Superior temporal gyrus (tissue), 1 donor: ENCODE measurements around the gene COMMD10.

Experiments
- DNase-seq: peaks from one replicate; pipeline ENCODE4 v3.0.0-alpha.2; 2016; ENCODE audit errors: extremely low spot score

COMMD10 gene

DNA sequence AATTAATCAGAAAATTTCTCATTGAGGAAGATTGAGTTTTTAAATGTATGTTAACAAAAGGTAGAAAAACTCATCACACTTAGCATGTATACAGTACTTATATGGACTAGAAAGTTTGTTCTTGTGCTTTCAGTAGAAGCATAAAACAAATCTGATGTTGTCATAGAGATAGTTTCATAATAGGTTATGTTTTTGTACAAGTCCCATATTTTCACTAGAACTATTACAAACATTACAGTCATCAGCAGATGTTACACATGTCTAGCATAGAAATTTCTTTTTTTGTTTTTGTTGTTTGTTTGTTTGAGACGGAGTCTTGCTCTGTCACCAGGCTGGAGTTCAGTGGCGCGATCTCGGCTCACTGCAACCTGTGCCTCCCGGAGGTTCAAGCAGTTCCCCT is 131.4 kb downstream of the COMMD10 start:
- no peak for DNase-seq

DNA sequence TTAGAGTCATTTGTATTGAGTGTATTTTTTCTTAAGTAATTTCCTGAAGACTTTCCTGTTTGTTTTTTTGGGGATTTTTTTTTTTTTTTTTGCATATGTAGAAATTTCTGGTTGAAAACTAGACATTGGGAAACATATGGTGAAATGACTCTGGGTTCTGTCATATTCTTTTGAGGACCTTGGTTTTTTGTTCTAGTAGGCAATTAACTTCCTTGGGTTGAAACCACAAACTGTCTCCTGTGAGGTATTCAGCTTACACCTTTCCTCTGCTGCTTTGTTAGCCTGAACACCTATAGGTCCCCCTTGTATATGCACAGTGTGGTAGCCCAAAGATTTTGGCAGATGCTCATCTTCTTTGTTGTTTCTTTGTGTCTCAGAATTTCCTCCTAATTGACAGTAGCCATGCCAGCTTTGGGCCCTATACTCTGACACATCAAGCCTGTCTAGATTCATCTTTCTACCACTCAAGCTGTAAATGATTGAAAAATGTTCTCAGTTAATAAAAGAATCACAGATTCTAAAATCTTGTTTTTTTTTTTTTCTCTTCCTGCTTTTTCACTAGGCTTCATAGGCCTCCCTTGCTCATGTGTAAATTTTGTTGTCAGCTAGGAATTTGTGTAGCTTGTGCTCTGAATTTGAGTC is 140.6 kb downstream of the COMMD10 start:
- DNase-seq = no peak

DNA sequence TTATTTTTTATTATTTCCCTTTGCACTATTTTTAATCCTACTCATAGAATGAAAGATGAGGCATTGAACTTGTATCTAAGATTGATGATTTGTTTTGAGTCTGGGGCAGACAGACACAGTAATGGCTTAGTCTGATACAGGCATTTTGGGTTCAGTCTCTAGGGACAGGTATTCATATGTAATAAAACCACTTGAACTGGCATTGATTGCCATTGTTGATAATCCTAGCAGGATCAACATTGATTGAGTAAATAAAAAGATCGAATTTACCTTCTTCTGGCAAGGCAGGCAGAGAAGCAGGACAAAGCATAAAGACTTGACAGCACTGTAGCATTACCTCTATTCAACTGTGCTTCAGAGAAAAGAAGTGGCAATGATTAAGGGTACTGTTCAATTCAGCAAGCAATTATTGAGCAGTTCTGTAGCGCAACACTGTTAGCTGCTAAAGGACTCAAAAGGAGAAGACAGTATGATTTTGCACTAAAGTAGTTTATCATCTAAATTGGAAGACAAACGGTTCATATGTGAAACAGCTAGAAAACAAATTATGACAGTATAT is 144.4 kb downstream of the COMMD10 start:
- no peak for DNase-seq

DNA sequence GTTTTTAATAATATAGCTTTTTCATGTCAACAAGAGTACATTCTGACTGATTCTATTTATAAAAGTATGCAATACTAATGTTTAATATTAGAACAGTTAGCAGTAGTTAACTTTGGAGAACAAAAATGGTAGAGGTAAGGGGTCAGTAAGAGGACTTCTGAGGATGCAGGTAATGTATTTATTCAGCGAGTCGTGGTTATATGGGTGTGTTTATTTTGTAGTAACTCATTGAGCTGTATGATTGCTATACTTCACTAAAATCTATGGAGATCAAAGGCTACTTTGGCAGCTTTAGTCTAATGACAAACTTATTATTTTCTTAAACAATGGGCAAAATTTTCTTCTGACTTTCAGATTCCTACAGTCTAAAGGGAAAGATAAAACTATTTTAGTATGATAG is 146.5 kb downstream of the COMMD10 start:
- no peak for DNase-seq

DNA sequence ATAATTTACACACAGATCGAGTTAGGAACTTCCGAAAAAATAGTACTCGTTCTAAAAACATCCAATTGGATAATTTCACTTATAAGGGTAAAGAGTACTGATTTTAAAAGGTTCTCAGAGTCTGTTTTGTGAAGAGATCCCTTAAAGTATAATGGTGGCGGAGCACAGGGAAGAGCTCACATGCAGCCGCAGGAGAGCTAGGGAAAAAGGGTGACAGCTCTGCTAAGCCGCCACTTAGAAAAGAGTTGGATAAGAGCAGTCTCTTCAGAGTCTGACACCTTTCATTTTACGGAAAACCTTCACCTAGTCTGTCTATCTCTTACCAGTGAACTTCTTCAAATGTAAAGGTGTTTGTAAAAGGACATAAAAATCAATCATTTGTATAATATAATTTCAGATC is 149.9 kb downstream of the COMMD10 start:
- DNase-seq = no peak

DNA sequence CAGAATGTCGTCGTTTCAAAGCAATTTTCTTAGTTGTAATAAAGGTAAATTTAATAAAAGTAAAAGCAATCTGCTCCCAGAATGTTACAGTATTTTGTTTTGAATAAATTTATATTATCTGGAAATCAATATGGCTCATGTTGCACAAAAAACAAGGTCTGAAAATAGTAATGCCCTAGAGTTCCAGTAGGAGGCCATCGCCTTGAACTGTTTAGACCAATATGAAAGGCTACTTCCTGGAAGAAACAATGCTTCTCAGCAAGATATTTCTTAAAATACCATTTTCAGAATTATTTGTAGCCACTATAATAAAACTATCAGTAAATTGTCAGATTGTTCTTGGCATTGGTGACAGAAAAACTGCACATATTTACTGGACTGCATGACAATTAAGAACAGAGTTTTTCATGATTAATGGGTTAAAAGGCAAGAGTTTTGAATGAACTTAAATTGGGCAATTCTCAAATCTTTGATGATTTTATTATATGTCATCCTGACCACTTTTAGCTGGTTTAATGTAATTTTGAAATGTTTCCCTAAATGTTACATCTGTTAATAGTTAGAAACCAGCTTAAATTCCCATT is 153.2 kb downstream of the COMMD10 start:
- DNase-seq = no peak

DNA sequence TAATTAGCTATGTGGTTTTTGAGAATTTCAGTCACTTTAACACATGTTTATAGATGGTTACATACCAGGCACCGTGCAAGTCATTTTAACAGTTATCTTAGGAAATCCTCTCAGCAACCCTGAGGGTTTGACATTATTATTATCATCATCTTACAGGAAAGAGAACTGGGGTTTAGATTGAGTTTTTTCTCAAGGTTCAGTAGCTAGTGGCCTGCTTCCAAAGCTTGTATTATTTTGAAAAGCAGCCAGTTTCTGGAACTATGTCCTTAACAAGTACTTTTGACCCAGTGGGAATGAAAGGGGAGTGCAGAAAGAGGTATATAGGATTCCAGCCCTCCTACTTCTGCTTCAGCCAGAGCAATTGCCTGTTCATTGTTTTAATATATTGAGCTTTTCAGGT is 157.5 kb downstream of the COMMD10 start:
- no peak for DNase-seq

DNA sequence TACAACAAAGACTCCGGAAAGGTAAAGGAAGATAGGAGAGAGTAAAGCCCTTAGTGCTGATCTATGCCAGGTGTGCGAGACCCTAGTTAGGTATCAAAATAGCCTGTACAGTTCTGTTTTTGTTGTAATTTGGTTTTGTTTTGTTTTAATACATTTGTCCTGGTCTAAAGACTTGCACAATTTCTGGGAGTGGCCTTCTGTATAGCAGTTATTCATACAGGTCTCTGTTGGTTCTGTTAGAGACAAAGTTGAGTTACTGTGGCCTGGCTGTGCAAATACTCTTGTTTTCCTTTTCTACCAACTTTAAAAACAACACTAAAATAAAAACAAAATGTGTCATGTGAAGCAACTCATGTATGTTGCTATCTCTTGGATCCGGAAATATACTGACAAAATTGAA is 163.6 kb downstream of the COMMD10 start:
- DNase-seq = no peak

DNA sequence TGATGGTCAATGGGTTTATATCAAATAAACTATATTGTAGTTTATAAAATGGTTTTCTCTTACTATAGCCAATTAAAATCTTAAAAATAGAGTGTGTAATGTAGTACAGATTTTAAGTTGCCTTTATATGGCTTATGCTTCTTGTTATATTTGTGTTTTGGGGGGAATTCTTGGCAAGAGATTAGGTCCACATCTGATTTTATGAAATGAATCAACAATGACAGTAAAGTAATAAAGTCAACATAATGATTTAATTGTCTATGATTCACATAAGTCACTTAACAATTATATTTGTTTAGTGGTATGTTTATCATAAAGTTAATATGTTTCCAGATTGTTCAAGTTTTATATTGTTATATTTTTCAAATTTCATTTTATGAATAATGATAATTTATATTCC is 164.8 kb downstream of the COMMD10 start:
- no peak for DNase-seq

DNA sequence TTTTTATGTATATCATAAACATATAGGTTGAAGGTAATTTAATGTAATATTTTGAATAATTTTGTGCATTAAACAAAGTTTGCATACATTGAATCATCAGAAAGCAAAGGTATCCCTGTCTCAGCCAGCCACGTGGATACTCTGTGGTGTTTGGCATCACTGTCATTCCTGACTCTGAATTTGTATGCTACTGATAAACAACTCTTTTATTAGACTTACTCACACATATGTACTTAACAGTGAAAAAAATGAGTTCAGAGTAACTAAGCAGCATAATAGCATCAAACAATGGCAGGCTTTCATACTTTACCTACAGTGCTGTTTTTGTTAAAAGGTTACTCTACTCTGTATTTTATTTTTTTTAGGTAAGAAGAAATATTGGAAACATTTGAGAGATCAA is 171.9 kb downstream of the COMMD10 start:
- DNase-seq = no peak

DNA sequence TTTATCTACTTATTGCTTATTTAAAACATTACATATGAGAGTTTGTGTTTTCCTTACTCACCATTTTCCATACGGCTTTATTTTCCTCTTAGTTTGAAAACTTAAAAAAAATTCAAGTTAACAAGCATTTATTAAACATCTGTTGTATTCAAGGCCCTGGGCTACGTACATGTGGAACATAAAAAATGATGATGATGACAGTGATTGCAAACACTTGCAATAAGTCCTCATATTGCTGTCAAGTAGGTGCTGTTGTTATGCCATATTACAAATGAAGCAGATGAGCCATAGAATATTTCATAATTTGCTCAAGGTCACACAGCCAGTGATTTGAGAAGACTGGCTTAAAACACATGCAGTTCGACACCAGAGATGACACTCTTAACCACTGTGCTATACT is 180.6 kb downstream of the COMMD10 start:
- DNase-seq = no peak

DNA sequence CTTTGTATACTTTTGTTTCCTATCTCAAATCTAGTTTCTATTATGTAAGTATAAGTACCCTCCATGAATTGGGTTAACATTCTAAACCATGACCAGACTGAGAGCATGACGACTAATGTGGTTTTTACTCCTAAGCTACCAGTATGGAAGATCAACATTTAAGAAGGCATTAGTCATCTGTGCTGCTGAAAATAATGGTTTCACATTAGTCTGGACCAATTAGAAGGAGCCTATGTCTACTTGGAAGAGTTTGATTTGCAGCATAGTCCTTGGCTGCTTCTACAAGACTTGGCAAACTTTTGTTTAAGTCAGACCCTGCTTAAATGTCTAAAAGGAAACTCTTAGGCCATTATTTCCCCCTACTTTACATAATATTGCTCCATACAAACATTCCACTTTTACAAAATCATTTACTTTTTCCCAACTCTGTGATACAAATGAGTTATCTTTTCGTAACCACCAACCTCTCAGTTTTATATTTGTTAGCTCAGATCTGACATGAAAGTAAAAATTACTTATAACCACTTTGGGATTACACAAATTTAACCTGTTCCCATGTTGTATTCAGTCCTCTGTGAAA is 186.7 kb downstream of the COMMD10 start:
- no peak for DNase-seq

DNA sequence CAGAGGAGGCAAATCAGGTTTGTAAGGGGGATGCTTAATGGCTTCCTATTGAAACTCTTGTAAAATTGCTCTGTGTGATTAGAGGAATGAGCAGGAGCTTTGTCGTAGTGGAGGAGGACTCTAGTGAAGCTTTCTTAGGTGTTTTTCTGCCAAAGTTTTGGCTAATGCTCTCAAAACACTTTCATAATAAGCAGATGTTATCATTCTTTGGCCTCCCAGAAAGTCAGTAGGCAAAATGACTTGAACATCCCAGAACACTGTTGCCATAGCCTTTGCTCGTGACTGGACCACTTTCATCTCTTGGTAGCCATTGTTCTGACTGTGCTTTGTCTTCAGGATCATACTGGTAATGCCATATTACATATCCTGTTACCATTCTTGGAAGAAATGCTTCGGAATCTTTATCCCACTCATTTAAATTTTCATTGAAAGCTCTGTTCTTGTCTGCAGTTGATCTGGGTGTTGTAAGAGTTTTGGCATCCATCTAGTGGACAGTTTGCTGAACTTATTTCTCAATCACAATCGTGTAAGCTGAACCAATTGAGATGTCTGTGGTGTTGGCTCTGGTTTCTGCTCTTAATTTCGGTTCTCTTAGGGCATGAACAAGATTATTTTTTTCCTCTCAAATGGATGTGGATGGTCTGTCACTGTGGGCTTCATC is 187.6 kb downstream of the COMMD10 start:
- DNase-seq = no peak

DNA sequence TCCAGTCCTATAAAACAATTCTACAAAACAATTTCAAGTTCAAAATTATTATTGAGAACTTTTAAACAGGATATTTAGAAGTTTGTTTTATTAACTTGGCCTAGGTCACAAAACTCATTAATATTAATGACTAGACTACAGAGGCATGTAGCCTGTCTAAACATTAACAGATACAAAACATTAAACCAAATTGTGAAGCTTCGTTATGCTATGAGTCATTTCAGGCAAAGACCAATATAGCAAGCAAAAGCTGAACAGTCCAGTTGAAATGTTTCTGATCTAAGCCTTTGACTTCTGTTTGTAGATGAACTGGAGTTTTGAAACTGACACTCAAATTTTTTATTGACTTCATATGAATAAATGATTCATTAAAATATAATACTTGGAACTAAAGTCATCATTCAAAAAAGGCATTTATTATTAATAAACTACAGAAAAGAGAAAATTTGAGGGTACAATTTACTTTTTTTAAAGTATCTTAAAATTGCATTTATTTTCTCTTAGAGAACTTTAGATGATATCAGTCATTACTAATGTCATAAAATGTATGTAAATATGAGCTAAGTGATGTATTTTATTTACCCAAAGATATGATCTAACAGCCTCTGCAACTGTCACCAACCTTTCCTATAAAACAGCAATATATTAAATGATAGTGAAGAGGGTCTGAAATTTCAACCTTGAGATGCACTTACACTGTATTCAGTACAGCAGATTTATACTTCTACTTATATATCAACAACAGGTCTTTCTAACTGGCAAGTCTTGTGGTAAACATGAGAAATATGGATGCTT is 188.8 kb downstream of the COMMD10 start:
- DNase-seq = no peak

DNA sequence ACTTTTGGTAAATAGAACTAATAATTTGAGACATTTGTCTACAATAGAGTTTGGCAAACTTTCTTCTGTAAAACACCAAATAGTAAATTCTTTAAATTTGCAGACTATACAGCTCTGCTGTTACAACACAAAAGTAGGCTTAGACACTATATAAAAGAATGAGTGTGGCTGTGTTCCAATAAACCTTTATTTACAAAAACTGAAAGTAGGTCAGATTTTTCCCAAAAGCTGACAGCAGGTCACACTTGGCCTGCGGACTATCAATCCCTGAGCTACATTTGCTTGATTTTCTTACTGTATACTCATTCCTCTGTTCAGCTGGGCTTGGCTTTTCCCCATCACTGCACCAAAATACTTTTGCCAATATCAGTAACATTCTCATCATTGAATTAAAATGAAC is 189.4 kb downstream of the COMMD10 start:
- DNase-seq = no peak

DNA sequence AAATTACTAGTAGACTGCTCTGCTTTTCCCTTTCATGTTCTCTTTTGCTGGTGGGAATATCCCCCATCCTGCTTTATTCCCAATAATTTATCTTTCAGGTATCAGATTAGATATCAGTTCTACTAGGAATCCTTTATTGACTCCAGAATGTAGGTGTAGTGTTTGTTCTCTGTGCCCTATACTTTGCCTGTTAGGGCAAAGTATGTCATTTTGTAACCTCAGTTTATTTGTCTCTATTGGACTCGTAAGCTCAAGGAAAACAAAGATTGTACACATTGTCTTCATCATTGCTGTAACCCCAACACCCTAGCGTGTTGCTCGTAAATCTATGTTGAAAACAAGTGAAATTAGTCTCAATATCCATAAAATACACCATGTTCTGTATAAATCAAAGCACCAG is 190.5 kb downstream of the COMMD10 start:
- DNase-seq = no peak

DNA sequence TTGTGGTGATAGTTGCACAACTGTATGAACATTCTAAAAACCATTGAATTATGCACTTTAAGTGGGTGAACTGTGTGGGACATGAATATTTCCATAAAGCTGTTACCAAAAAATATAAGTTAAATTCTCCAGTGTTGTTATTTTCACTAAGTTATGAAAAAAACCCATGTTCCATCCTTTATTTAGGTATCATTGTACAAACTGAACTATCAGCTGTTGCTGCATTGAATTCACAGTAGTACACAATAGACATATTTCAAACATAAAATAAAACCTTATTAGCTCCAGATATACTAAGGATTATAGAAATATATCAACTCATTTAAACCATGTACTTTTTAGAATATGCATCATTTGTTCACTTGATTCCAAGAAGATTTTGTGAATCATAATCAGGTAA is 192.1 kb downstream of the COMMD10 start:
- DNase-seq = no peak

DNA sequence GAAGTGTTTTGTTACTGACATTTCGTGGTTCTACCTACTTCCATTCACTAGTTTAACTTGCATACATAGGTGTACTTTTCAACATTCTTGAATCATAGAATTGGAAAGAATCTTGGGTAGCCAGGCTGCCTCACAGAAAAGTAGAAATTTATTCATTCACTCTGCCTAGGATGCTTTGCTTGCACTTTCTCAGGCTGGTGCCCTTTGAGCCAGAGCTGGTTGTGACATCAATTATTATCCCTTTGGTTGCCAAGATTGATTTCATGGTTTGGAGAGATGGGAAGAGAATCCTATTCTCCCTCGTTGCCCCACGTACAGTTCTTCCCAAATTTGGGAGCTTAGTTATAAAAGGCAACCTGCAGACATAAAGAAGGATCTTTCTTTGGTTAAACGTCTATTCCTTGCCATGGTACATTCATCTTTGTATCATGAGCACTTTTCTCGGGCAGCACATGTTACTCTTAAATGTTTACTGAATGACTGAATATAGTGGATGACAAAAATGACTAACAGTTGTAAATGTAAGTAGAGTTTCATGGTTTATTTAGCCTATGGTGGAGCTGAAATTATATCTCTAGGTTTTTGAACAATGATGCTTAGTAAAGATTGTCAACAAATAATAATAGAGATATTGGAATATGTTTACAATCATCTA is 195.5 kb downstream of the COMMD10 start:
- DNase-seq = no peak

DNA sequence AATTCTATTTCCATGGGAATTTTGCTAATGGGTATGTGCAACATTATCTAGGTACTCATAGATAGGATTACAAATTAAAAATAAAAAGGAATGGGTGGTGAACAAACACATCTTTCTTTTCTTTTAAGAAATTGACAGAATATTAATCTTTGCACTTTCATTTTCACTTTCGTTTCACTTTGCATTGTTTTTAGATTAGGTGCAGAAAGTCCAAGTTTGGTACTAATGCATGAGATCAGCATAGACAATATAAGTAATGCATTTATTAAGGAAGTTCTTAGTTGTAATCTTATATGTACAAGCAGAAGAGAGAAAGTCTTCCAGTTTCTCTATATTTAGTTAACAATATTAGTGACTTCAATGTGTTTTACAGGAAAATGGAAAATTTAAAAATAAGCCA is 196.5 kb downstream of the COMMD10 start:
- no peak for DNase-seq

DNA sequence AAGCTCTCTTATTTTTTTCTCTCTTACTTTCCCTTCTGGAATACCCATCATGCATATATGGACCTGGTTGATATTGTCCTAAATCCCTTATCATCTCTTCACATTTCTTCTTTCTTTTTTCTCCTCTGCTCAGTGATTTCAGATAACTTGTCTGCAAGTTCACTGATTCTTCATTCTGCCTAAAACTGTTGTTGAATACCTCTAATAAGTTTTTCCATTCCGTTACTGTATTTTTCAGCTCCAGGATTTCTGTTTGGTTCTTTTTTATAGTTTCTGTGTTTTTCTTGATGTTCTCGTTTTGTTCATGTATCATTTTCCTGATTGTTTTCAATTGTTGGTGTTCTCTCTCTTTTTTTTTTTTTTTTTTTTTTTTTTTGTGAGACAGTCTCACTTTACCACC is 203.7 kb downstream of the COMMD10 start:
- no peak for DNase-seq

DNA sequence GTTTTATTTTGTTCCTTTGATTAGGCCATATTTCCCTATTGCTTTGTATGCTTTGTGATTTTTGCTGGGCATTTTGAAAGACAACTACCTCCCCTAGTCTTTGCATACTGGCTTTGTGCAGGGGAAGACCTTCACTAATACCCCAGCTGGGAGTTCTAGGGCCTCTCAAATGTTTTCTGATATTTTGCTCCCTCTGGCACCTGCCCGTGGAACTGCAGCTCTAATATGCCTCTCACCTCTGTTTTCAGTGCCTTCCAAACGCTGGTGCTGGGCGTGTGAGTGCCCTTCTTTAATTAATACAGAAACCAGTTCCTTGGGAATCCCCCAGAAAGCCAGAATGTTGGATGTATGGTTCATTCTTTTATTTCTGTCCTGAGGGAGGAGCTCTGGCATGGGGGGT is 204.5 kb downstream of the COMMD10 start:
- DNase-seq = no peak

DNA sequence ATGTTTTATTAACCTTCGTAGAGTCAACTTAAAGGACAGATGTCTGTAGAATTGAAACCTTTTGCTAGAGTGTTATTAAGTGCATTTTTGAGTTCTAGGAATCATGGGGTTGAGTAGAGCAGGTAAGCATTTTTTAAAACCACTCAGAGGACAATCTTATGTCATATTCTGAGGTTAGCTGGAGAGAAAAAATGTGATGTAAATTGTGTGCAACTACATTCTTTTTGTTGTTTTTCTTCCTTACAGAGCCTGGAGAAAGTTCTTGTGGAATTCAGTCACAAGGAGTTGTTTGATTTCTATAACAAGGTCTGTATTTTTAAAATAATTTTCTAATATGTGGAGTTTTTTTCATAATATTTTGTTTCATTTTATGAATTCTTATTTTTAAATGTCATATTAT is 206.4 kb downstream of the COMMD10 start:
- no peak for DNase-seq
